Spleen (tissue), 11 donors: ENCODE data around the gene MICB. TPM values are rescaled to one million over a fixed set of nuclear protein-coding genes. Genes with fewer than 3 reads are reported as not detected.

ENCODE experiments used
- DNase-seq: peaks from one replicate; pipeline ENCODE4 v3.0.0-alpha.2; 2020
- H3K27ac ChIP-seq, 8 donors: fragments of 200-600 bp; sonication (generic) in 7 of 8; 1 replicate in 4 of 8; 2 replicates in 4 of 8; pipeline versions ENCODE4 v1.5.0 to v1.8.0; 2016 to 2021; ENCODE audit warnings: inconsistent platforms in 4 of 8, mild to moderate bottlenecking in 4 of 8, moderate library complexity in 1 of 8
- H3K27me3 ChIP-seq, 7 donors: fragments of 200-600 bp; sonication (generic) in 6 of 7; replicated peaks in 1 of 7; 1 replicate in 4 of 7; 2 replicates in 3 of 7; pipeline versions ENCODE4 v1.5.0 to v1.8.0; 2016 to 2021; ENCODE audit warnings: inconsistent platforms in 3 of 7, mild to moderate bottlenecking in 1 of 7
- H3K36me3 ChIP-seq, 6 donors: fragments of 200-600 bp; sonication (generic) in 5 of 6; 1 replicate in 4 of 6; 2 replicates in 2 of 6; pipeline versions ENCODE4 v1.5.0 to v1.8.0; 2016 to 2021; ENCODE audit warnings: inconsistent platforms in 2 of 6
- H3K4me1 ChIP-seq, 6 donors: fragments of 200-600 bp; sonication (generic) in 5 of 6; 1 replicate in 3 of 6; 2 replicates in 3 of 6; pipeline versions ENCODE4 v1.5.0 to v1.8.0; 2016 to 2021; ENCODE audit warnings: inconsistent platforms in 3 of 6
- H3K4me3 ChIP-seq, 8 donors: fragments of 200-600 bp; sonication (generic) in 7 of 8; 1 replicate in 4 of 8; 2 replicates in 4 of 8; pipeline versions ENCODE4 v1.5.0 to v1.8.0; 2016 to 2021; ENCODE audit warnings: inconsistent platforms in 4 of 8, mild to moderate bottlenecking in 4 of 8, moderate library complexity in 2 of 8
- H3K9me3 ChIP-seq, 8 donors: fragments of 200-600 bp; sonication (generic) in 7 of 8; 1 replicate in 4 of 8; 2 replicates in 4 of 8; pipeline versions ENCODE4 v1.5.0 to v1.8.0; 2016 to 2021; ENCODE audit warnings: inconsistent platforms in 4 of 8
- POLR2A ChIP-seq, 3 donors: fragments of 450-650 bp; IDR thresholded peaks; one replicate each; pipeline ENCODE4 v1.5.1; 2017; ENCODE audit warnings: antibody characterized with exemption in 3 of 3, mild to moderate bottlenecking in 1 of 3
- POLR2AphosphoS5 ChIP-seq, 3 donors: sonication (generic); formaldehyde crosslinking; IDR thresholded peaks; one replicate each; pipeline ENCODE4 v1.5.1; 2017; ENCODE audit warnings: antibody characterized with exemption in 3 of 3
- WGBS, 5 donors: extraction: QIAGEN DNeasy Blood & Tissue Kit in 3 of 5; methylation state at CpG; one replicate each; pipeline versions ENCODE4 v1.1.5 to v1.1.7; 2013 to 2018; 5-methylcytosine and 5-hydroxymethylcytosine counted together
- intact Hi-C: fragments of 100-400 bp; cut with DNase I; formaldehyde crosslinking; loops from one replicate; pipeline ENCODE4 v1.15.0; 2023; ENCODE audit warnings: low total_unique reads
- polyA plus RNA-seq, 3 donors: library from polyadenylated mRNA; stranded (reverse); fragments of 200-250 nt; gene quantifications; one replicate each; pipeline ENCODE4 v1.2.1, GENCODE V29; 2013
- total RNA-seq, 7 donors: library from RNA; depleted of rRNA in 3 of 7; stranded (reverse); fragments of >200 nt in 3 of 7; fragmentation: NEBNext Ultra II Directional in 4 of 7; extraction: Animal tissue kit (Norgen Biotek cat#: 25700) in 4 of 7; gene quantifications; one replicate each; pipeline versions ENCODE4 v1.1.0 to v1.2.1, GENCODE V29; 2016 to 2021
- TF ChIP-seq, protein P1 (sequence below), 11 experiments: fragments of 200-600 bp in 7 of 11; fragments of 450-650 bp in 4 of 11; sonication (generic) in 4 of 11; IDR thresholded peaks in 8 of 11; conservative IDR thresholded peaks in 3 of 11; 1 replicate in 7 of 11; 2 replicates in 4 of 11; pipeline versions ENCODE4 v1.4.0 to v1.8.0; 2016 to 2021; ENCODE audit warnings: antibody characterized with exemption in 11 of 11, inconsistent platforms in 4 of 11, mild to moderate bottlenecking in 1 of 11
- donor health status: healthy with polysubstance abuse.
- donor health status: DM: no; HTN: no; CAD: no; lungs with moderate emphysema.
- donor health status: DM: no; HTN: no; CAD: no.
- donor health status: Bipolar disorder and iron deficiency.
- donor health status: healthy.
- donor health status: DM: no; HTN: no; CAD: no.
- donor health status: DM: yes; HTN: yes; CAD: no.

Gene MICB
- total and polyA plus RNA-seq, 10 donors = 6.9 to 21.4 (median 14.8) TPM

DNA sequence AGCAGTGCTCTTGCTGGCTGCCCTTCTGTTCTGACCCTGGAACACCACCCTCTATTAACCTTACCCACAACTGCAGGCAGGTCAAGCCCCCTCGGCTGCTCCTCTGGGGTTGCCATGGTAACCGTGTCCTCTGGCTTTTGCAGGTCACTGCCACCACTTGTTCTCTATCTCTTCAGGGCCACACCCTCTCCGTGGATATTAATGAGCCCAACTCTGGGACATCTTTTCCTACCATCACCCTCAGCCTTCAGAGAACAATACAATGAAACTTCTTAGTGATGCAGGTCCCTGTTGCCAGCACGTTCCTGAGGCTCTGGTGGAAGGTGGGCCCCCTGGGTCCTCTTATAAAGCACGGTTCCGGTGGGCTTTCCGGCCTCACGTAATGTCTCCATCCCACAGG is 30.8 kb upstream of the MICB start:
- Histone ChIP-seq H3K4me1 (peaks cover 43 to 96% (median 92%) of the 10 kb centered on the region in 6 donors), H3K27ac (peak overlapping the region in 1 of 8 donors; percentile 94), H3K9me3 (no peaks in the 10 kb centered on the region), H3K36me3 (peaks cover 0 to 66% (median 3%) of the 10 kb centered on the region in 6 donors), H3K4me3 (peak overlapping the region in 2 of 8 donors; percentile 84 to 96), H3K27me3 (no peaks in the 10 kb centered on the region)
- intact Hi-C loops = no loop called here
- TF ChIP-seq POLR2A (IDR thresholded peaks at IDR 0.05) (no peak), POLR2AphosphoS5 (IDR thresholded peaks at IDR 0.05) (peak in 1 of 3 donors; percentile 31)
- TF ChIP-seq, protein P1, sequence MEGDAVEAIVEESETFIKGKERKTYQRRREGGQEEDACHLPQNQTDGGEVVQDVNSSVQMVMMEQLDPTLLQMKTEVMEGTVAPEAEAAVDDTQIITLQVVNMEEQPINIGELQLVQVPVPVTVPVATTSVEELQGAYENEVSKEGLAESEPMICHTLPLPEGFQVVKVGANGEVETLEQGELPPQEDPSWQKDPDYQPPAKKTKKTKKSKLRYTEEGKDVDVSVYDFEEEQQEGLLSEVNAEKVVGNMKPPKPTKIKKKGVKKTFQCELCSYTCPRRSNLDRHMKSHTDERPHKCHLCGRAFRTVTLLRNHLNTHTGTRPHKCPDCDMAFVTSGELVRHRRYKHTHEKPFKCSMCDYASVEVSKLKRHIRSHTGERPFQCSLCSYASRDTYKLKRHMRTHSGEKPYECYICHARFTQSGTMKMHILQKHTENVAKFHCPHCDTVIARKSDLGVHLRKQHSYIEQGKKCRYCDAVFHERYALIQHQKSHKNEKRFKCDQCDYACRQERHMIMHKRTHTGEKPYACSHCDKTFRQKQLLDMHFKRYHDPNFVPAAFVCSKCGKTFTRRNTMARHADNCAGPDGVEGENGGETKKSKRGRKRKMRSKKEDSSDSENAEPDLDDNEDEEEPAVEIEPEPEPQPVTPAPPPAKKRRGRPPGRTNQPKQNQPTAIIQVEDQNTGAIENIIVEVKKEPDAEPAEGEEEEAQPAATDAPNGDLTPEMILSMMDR (IDR thresholded peaks at IDR 0.05 in 8 of 11, conservative IDR thresholded peaks at IDR 0.05 in 3 of 11) = no peak
- no peak for DNase-seq
- WGBS, 5 donors = 76 to 82% (median 79%) methylated on average over 8 of the region's 8 CpGs

DNA sequence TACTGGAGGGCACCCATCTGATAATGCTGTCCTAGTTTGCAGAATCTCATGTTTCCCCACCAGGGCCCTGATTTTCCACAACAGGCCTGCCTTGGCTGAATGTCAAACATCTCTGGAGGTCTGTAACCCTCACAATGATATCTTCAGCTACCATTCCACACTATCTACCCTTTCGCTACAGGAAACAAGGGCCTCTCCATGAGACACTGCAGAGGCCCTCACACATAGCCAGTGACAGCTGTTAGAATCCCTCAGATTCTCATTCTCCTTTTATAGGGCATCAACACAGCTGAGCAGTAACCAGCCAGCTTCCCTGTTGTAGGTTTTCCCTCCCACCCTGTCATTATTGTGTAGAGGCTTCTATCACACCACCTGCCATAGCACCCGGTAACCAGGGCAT is 29.6 kb upstream of the MICB start:
- Histone ChIP-seq H3K4me3 (no peak overlapping the region), H3K9me3 (no peaks in the 10 kb centered on the region), H3K27ac (peak overlapping the region in 1 of 8 donors; percentile 21), H3K27me3 (no peaks in the 10 kb centered on the region), H3K36me3 (peaks cover 0 to 70% (median 3%) of the 10 kb centered on the region in 6 donors), H3K4me1 (peaks cover 43 to 100% (median 95%) of the 10 kb centered on the region in 6 donors)
- intact Hi-C loops = no loop called here
- DNase-seq = no peak
- WGBS, 5 donors = 84 to 94% (median 93%) methylated on average over 2 of the region's 2 CpGs
- TF ChIP-seq, protein P1 (IDR thresholded peaks at IDR 0.05 in 8 of 11, conservative IDR thresholded peaks at IDR 0.05 in 3 of 11) = no peak
- TF ChIP-seq POLR2A (IDR thresholded peaks at IDR 0.05) (no peak), POLR2AphosphoS5 (IDR thresholded peaks at IDR 0.05) (no peak)

DNA sequence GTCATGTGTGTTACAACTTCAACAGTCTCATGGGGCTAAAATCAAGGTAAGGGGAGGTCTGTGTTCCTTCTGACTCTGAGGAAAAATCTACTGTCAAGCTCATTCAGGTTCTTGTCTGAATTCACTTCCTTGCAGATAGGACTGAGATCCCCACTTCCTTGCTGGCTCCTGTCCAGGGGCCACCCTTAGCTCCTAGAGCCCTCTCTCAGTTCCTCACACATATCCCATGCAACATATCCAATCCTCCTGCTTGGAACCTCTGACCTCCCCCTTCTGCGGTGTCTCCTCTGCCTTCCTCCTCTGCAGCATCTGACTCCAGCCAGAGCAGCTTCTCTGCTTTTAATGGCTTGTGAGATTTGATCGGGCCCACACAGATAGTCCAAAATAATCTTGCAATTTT is 27.1 kb upstream of the MICB start:
- DNase-seq = no peak
- Histone ChIP-seq H3K4me3 (no peak overlapping the region), H3K27ac (peak overlapping the region in 1 of 8 donors; percentile 19), H3K36me3 (peaks cover 0 to 50% (median 0%) of the 10 kb centered on the region in 6 donors), H3K4me1 (peaks cover 23 to 98% (median 80%) of the 10 kb centered on the region in 6 donors), H3K9me3 (no peaks in the 10 kb centered on the region), H3K27me3 (no peaks in the 10 kb centered on the region)
- intact Hi-C loops = no loop called here
- 59 to 91% (median 88%) methylated on average over 2 of the region's 2 CpGs for WGBS, 5 donors
- TF ChIP-seq, protein P1 (IDR thresholded peaks at IDR 0.05 in 8 of 11, conservative IDR thresholded peaks at IDR 0.05 in 3 of 11) = no peak
- TF ChIP-seq POLR2AphosphoS5 (IDR thresholded peaks at IDR 0.05) (no peak), POLR2A (IDR thresholded peaks at IDR 0.05) (no peak)

DNA sequence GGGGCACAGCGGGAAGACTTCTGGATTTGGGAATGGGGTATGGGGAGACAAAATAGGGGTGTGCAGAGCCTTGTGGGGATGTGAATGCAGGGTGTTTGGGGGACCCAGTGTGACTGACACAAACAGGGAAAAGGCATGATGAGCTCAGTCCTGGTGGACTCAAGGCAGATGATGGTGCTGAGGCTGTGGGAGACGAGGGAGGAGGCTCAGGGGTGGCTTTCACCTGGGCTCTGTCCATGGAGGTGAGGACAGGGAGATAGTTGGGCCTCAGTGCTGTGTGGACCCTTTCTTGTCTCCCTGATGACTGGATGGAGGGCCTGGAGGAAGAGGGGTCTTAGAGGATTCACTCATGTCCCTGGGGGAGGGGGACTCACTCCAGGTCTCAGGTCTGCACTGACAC is 26.2 kb upstream of the MICB start:
- DNase-seq = no peak
- intact Hi-C loops = no loop called here
- Histone ChIP-seq H3K9me3 (no peaks in the 10 kb centered on the region), H3K36me3 (peaks cover 0 to 41% (median 0%) of the 10 kb centered on the region in 6 donors), H3K4me3 (no peak overlapping the region), H3K27me3 (no peaks in the 10 kb centered on the region), H3K4me1 (peaks cover 14 to 98% (median 78%) of the 10 kb centered on the region in 6 donors), H3K27ac (peak overlapping the region in 1 of 8 donors; percentile 43)
- 66 to 90% (median 82%) methylated on average over 2 of the region's 2 CpGs for WGBS, 5 donors
- TF ChIP-seq POLR2AphosphoS5 (IDR thresholded peaks at IDR 0.05) = peak in 2 of 3 donors; percentile 20 to 27
- TF ChIP-seq POLR2A (IDR thresholded peaks at IDR 0.05) = no peak
